ENCODE results near the gene PACRG. TPM values are rescaled to one million over a fixed set of nuclear protein-coding genes. Genes with fewer than 3 reads are reported as not detected.

Gene PACRG
- total RNA-seq, 2 experiments from 2014 or later: 0.66 to 0.81 TPM

GRCh38 chr6:163122365-163122764, 394.6 kb downstream of the PACRG start:
- Histone ChIP-seq H3K4me3 (ENCODE audit: low read length) (no peak overlapping the region), H3K9me3 (ENCODE audit: control insufficient read depth in 1 of 2, insufficient read depth in 1 of 2, low read length in 2 of 2) (no peaks in the 10 kb centered on the region), H3K4me1 (ENCODE audit: insufficient read depth, low read length) (no peaks in the 10 kb centered on the region), H3K36me3 (ENCODE audit: insufficient read depth, low read length) (no peaks in the 10 kb centered on the region), H3K27me3 (ENCODE audit: control insufficient read depth in 1 of 2, insufficient read depth in 2 of 2, low read length in 2 of 2) (no peaks in the 10 kb centered on the region), H3K27ac (ENCODE audit: low read depth in 1 of 2, low read length in 2 of 2) (no peak overlapping the region)
- H3K27me3 Mint-ChIP-seq: no peaks in the 10 kb centered on the region
- ATAC-seq (ENCODE audit: poor library complexity): no peak
- H3K36me3 Mint-ChIP-seq (ENCODE audit: low read depth): no peaks in the 10 kb centered on the region
- intact Hi-C loops (cut with DNase I, micrococcal nuclease): no loop called here
- no peaks in the 10 kb centered on the region for H3K9me3 Mint-ChIP-seq
- no peak overlapping the region for H3K4me3 Mint-ChIP-seq
- no peaks in the 10 kb centered on the region for H3K4me1 Mint-ChIP-seq (ENCODE audit: low read depth)
- CTCF ChIA-PET: no interaction called here
- POLR2A ChIA-PET: no interaction called here
- H3K27ac Mint-ChIP-seq: no peak overlapping the region
- DNase-seq: no peak
- TF ChIP-seq, protein P1, sequence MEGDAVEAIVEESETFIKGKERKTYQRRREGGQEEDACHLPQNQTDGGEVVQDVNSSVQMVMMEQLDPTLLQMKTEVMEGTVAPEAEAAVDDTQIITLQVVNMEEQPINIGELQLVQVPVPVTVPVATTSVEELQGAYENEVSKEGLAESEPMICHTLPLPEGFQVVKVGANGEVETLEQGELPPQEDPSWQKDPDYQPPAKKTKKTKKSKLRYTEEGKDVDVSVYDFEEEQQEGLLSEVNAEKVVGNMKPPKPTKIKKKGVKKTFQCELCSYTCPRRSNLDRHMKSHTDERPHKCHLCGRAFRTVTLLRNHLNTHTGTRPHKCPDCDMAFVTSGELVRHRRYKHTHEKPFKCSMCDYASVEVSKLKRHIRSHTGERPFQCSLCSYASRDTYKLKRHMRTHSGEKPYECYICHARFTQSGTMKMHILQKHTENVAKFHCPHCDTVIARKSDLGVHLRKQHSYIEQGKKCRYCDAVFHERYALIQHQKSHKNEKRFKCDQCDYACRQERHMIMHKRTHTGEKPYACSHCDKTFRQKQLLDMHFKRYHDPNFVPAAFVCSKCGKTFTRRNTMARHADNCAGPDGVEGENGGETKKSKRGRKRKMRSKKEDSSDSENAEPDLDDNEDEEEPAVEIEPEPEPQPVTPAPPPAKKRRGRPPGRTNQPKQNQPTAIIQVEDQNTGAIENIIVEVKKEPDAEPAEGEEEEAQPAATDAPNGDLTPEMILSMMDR (IDR thresholded peaks at IDR 0.05): no peak

DNA sequence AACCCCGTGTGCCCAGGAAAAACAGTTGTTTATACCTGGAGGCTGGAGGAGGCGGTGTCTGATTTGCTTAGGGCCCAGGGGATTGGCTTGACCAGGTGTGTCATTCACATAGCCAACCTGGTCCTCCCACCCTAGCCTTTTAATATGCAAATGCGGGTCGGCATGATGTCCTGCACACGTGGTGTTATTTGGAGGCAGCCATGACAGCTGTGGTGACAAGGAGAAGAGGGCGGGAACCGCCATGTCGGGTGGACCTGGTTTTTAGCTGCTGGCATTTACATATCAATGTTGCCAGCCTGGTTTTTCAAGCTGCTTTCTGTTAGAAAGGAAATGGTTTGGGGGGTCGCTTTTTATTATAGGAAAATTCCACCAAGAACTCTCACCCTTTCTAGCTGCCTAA, 395.3 kb downstream of the PACRG start:
- H3K27me3 Mint-ChIP-seq: no peaks in the 10 kb centered on the region
- ChIA-PET POLR2A (no interaction called here), CTCF (no interaction called here)
- Histone ChIP-seq H3K4me1 (ENCODE audit: insufficient read depth, low read length) (no peaks in the 10 kb centered on the region), H3K9me3 (ENCODE audit: control insufficient read depth in 1 of 2, insufficient read depth in 1 of 2, low read length in 2 of 2) (no peaks in the 10 kb centered on the region), H3K4me3 (ENCODE audit: low read length) (no peak overlapping the region), H3K36me3 (ENCODE audit: insufficient read depth, low read length) (no peaks in the 10 kb centered on the region), H3K27ac (ENCODE audit: low read depth in 1 of 2, low read length in 2 of 2) (no peak overlapping the region), H3K27me3 (ENCODE audit: control insufficient read depth in 1 of 2, insufficient read depth in 2 of 2, low read length in 2 of 2) (no peaks in the 10 kb centered on the region)
- H3K4me3 Mint-ChIP-seq: no peak overlapping the region
- intact Hi-C loops (cut with DNase I, micrococcal nuclease): no loop called here
- H3K36me3 Mint-ChIP-seq (ENCODE audit: low read depth): no peaks in the 10 kb centered on the region
- no peak overlapping the region for H3K27ac Mint-ChIP-seq
- TF ChIP-seq, protein P1 (IDR thresholded peaks at IDR 0.05): no peak
- ATAC-seq (ENCODE audit: poor library complexity) (no peak), DNase-seq (no peak)
- H3K4me1 Mint-ChIP-seq (ENCODE audit: low read depth): no peaks in the 10 kb centered on the region
- H3K9me3 Mint-ChIP-seq: no peaks in the 10 kb centered on the region

GRCh38 chr6:163126741-163127140, 399.0 kb downstream of the PACRG start:
- Mint-ChIP-seq H3K4me1 (ENCODE audit: low read depth) (no peaks in the 10 kb centered on the region), H3K27ac (no peak overlapping the region), H3K27me3 (no peaks in the 10 kb centered on the region), H3K9me3 (no peaks in the 10 kb centered on the region), H3K36me3 (ENCODE audit: low read depth) (no peaks in the 10 kb centered on the region), H3K4me3 (no peak overlapping the region)
- Histone ChIP-seq H3K4me3 (ENCODE audit: low read length) (no peak overlapping the region), H3K9me3 (ENCODE audit: control insufficient read depth in 1 of 2, insufficient read depth in 1 of 2, low read length in 2 of 2) (no peaks in the 10 kb centered on the region), H3K27ac (ENCODE audit: low read depth in 1 of 2, low read length in 2 of 2) (no peak overlapping the region), H3K4me1 (ENCODE audit: insufficient read depth, low read length) (no peaks in the 10 kb centered on the region), H3K27me3 (ENCODE audit: control insufficient read depth in 1 of 2, insufficient read depth in 2 of 2, low read length in 2 of 2) (no peaks in the 10 kb centered on the region), H3K36me3 (ENCODE audit: insufficient read depth, low read length) (no peaks in the 10 kb centered on the region)
- ATAC-seq (ENCODE audit: poor library complexity) (no peak), DNase-seq (no peak)
- TF ChIP-seq, protein P1 (IDR thresholded peaks at IDR 0.05): no peak
- POLR2A ChIA-PET: no interaction called here
- CTCF ChIA-PET: no interaction called here
- intact Hi-C loops (cut with DNase I, micrococcal nuclease): no loop called here
